Tibial artery (tissue), 4 donors: Measurements from ENCODE around the gene KRTDAP.

Source experiments
- DNase-seq, 2 donors: peaks; one replicate each; pipeline ENCODE4 v3.0.0-alpha.2; 2019
- H3K27ac ChIP-seq, 2 donors: fragments of 200-600 bp; sonication (generic) in 1 of 2; 1 replicate in 1 of 2; 2 replicates in 1 of 2; pipeline ENCODE4 v1.5.1; 2018 to 2019; ENCODE audit warnings: mild to moderate bottlenecking in 1 of 2
- H3K27me3 ChIP-seq, 2 donors: fragments of 200-600 bp; sonication (generic) in 1 of 2; one replicate each; pipeline versions ENCODE4 v1.5.1 to v1.6.0; 2016 to 2019
- H3K36me3 ChIP-seq, 3 donors: fragments of 200-600 bp; sonication (generic) in 2 of 3; one replicate each; pipeline ENCODE4 v1.5.1; 2016 to 2019; ENCODE audit warnings: mild to moderate bottlenecking in 2 of 3
- H3K4me1 ChIP-seq, 4 donors: fragments of 200-600 bp; sonication (generic) in 2 of 4; 1 replicate in 3 of 4; 2 replicates in 1 of 4; pipeline ENCODE4 v1.5.1; 2016 to 2019
- H3K4me3 ChIP-seq, 2 donors: fragments of 200-600 bp; sonication (generic) in 1 of 2; 1 replicate in 1 of 2; 2 replicates in 1 of 2; pipeline ENCODE4 v1.5.1; 2018 to 2019; ENCODE audit warnings: mild to moderate bottlenecking in 2 of 2
- H3K9me3 ChIP-seq, 3 donors: fragments of 200-600 bp; sonication (generic) in 1 of 3; one replicate each; pipeline ENCODE4 v1.5.1; 2016 to 2019
- CTCF ChIP-seq, 2 experiments: fragments of 200-600 bp in 1 of 2; fragments of 450-650 bp in 1 of 2; IDR thresholded peaks; one replicate each; pipeline ENCODE4 v1.5.1; 2017 to 2019; ENCODE audit warnings: antibody characterized with exemption in 2 of 2, mild to moderate bottlenecking in 1 of 2, moderate library complexity in 1 of 2
- intact Hi-C: fragments of 100-400 bp; cut with DNase I; formaldehyde crosslinking; loops from one replicate; pipeline ENCODE4 v1.15.0; 2023; ENCODE audit warnings: low total_unique reads

Gene KRTDAP

GRCh38 chr19:35460608-35461007 lies 29.7 kb downstream of the KRTDAP start:
- no peak for DNase-seq
- Histone ChIP-seq H3K4me3 (no peak overlapping the region), H3K9me3 (no peaks in the 10 kb centered on the region), H3K4me1 (no peaks in the 10 kb centered on the region), H3K36me3 (no peaks in the 10 kb centered on the region), H3K27ac (no peak overlapping the region), H3K27me3 (no peaks in the 10 kb centered on the region)
- intact Hi-C loops = no loop called here
- no peak for TF ChIP-seq CTCF (IDR thresholded peaks at IDR 0.05)

DNA sequence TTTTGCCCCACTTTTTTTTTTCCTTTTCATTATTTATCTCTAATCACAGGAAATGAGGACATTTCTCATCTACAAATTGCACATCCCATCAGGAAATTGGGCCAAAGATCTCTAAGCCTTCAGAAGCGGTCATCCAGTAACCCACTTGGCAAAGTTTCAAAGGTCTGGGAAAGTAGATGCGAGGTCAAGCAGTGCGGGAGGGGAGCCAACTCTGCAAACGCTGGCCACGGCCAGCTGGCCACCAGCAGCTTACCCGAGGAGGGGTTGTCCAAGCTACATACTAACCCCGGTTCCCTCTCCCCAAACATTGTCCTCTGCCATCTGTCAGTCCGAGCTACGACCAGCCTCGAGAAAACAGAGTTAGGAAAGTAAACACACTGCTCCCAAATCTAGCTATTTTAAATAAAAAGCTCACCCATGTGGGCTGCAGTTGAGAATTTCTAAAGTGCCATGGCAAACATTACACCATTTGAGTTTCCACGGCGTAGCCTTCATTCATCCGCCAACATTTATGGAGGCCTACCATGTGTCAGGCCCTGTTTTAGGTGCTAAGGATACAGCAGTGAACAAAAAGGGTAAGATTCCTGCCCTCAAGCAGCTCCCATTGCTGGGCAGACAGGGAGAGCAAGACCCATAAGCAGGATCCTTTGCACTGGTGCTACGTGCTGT lies 30.7 kb downstream of the KRTDAP start:
- Histone ChIP-seq H3K27ac (no peak overlapping the region), H3K4me3 (no peak overlapping the region)
- intact Hi-C loops = no loop called here

GRCh38 chr19:35458731-35459391 lies 31.4 kb downstream of the KRTDAP start:
- Histone ChIP-seq H3K27ac (no peak overlapping the region), H3K36me3 (no peaks in the 10 kb centered on the region), H3K4me1 (no peaks in the 10 kb centered on the region), H3K27me3 (no peaks in the 10 kb centered on the region), H3K9me3 (no peaks in the 10 kb centered on the region), H3K4me3 (no peak overlapping the region)
- TF ChIP-seq CTCF (IDR thresholded peaks at IDR 0.05) = no peak
- intact Hi-C loops = no loop called here
- no peak for DNase-seq

More for the DNA sequence above, 30.7 kb downstream of the KRTDAP start:
- Histone ChIP-seq H3K27me3 (no peaks in the 10 kb centered on the region), H3K36me3 (no peaks in the 10 kb centered on the region), H3K4me1 (no peaks in the 10 kb centered on the region), H3K9me3 (no peaks in the 10 kb centered on the region)
- DNase-seq = no peak
- no peak for TF ChIP-seq CTCF (IDR thresholded peaks at IDR 0.05)

DNA sequence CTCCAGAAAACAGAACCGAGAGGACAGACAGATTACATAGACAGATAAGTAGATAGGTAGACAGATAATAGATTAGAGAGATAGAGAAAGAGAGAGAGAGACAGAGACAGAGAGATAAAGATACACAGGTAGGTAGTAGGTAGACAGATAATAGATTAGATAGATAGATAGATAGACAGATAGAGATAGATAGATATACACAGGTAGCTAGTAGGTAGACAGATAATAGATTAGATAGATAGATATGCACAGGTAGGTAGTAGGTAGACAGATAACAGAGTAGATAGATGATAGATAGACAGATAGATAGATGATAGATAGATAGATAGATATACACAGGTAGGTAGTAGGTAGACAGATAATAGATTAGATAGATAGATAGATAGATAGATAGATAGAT lies 32.1 kb downstream of the KRTDAP start:
- no peaks in the 10 kb centered on the region for H3K27me3 ChIP-seq
- no peaks in the 10 kb centered on the region for H3K4me1 ChIP-seq
- H3K27ac ChIP-seq = no peak overlapping the region
- no peak for TF ChIP-seq CTCF (IDR thresholded peaks at IDR 0.05)
- DNase-seq = no peak
- intact Hi-C loops = no loop called here
- no peak overlapping the region for H3K4me3 ChIP-seq
- H3K9me3 ChIP-seq = no peaks in the 10 kb centered on the region
- no peaks in the 10 kb centered on the region for H3K36me3 ChIP-seq

DNA sequence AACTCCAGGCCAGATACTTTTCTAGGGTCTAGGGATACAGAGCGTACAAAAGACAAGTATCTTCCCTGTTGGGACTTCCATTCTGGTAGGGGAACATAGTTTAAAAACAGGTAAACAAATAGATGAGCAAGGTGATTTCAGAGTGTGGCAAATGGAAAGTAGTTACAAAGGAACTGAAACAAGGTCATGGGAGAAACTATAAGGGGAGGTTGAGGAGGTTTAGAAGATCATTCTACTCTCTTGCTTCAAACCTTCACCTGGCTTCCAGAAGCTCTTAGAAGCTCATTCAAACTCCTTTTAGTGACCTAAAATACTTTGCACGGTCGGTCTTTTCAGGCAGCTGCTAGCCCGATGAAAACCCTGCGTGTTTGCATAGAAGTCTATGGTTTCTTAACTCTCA lies 33.1 kb downstream of the KRTDAP start:
- intact Hi-C loops = no loop called here
- Histone ChIP-seq H3K4me3 (no peak overlapping the region), H3K4me1 (no peaks in the 10 kb centered on the region), H3K27ac (no peak overlapping the region), H3K36me3 (no peaks in the 10 kb centered on the region), H3K9me3 (no peaks in the 10 kb centered on the region), H3K27me3 (peaks cover 0 to 2% of the 10 kb centered on the region in 2 donors)
- DNase-seq = no peak
- no peak for TF ChIP-seq CTCF (IDR thresholded peaks at IDR 0.05)
